HG03565 (cell line): ENCODE measurements around the gene IP6K1.
"Not testable (repeated sequence)": the region's sequence is repeated elsewhere in the genome, so short reads cannot be mapped to it uniquely, and the experiment has no call there.

Source experiments
- ATAC-seq: cut with Tn5 transposase; IDR thresholded peaks from one replicate; pipeline ENCODE4 v1.9.1; 2021; ENCODE audit warnings: mild to moderate bottlenecking, moderate library complexity; ENCODE audit not compliant: unreplicated experiment

IP6K1 gene

GRCh38 chr3:49714728-49715550, 71.4 kb downstream of the IP6K1 start:
- no peak for ATAC-seq

GRCh38 chr3:49713336-49714105, 72.8 kb downstream of the IP6K1 start:
- no peak for ATAC-seq

- ATAC-seq, result no peak
These were observed 73.6 kb downstream of the IP6K1 start for GRCh38 chr3:49712631-49713317.

- no peak for ATAC-seq
These were observed 74.2 kb downstream of the IP6K1 start for GRCh38 chr3:49712166-49712565.

GRCh38 chr3:49711489-49711888, 74.9 kb downstream of the IP6K1 start:
- ATAC-seq, result no peak

GRCh38 chr3:49709852-49710251, 76.5 kb downstream of the IP6K1 start:
- ATAC-seq, result no peak

GRCh38 chr3:49707113-49707480, 79.2 kb downstream of the IP6K1 start:
- ATAC-seq, result no peak

- no peak for ATAC-seq
These were observed 79.8 kb downstream of the IP6K1 start for GRCh38 chr3:49706456-49707112.

GRCh38 chr3:49705390-49705960, 80.9 kb downstream of the IP6K1 start:
- no peak for ATAC-seq

- ATAC-seq, result no peak
These were observed 81.7 kb downstream of the IP6K1 start for GRCh38 chr3:49704629-49705028.

GRCh38 chr3:49703956-49704355, 82.4 kb downstream of the IP6K1 start:
- ATAC-seq, result no peak

GRCh38 chr3:49703443-49703927, 82.9 kb downstream of the IP6K1 start:
- no peak for ATAC-seq

GRCh38 chr3:49702672-49703071, 83.7 kb downstream of the IP6K1 start:
- ATAC-seq, result no peak

GRCh38 chr3:49701388-49702077, 84.8 kb downstream of the IP6K1 start:
- no peak for ATAC-seq

- no peak for ATAC-seq
These were observed 85.8 kb downstream of the IP6K1 start for GRCh38 chr3:49700453-49701128.

- ATAC-seq, result no peak
These were observed 86.3 kb downstream of the IP6K1 start for GRCh38 chr3:49700014-49700413.

GRCh38 chr3:49699281-49699979, 86.9 kb downstream of the IP6K1 start:
- ATAC-seq, result no peak

GRCh38 chr3:49695350-49696015, 90.9 kb downstream of the IP6K1 start:
- ATAC-seq, result not testable (repeated sequence)
